A673 (cell line): ENCODE data around the gene ATRN.

Experiments used
- CTCF ChIP-seq: fragments of 300-800, 200-600 bp; sonication (generic); conservative IDR thresholded peaks from 2 replicates; pipeline ENCODE4 v1.5.1; 2017; ENCODE audit warnings: low read depth, mild to moderate bottlenecking, antibody characterized with exemption, low read length, moderate library complexity, mixed read lengths
- EZH2 ChIP-seq: fragments of 200-600 bp; sonication (generic); IDR thresholded peaks from 2 replicates; pipeline ENCODE4 v1.6.1; 2017; ENCODE audit warnings: borderline replicate concordance, low read depth, mild to moderate bottlenecking, mixed read lengths, antibody characterized with exemption, low read length; ENCODE audit not compliant: poor library complexity, severe bottlenecking

- no peak for TF ChIP-seq CTCF
- TF ChIP-seq EZH2, result no peak
Measured at GRCh38 chr20:3559231-3559630, 88.4 kb downstream of the ATRN start.
